ENCODE results near the gene RHOH. TPM values are rescaled to one million over a fixed set of nuclear protein-coding genes. Genes with fewer than 3 reads are reported as not detected.

RHOH gene
- total RNA-seq, 2 donors from 2014 or later = 0.47 to 1.2 TPM

GRCh38 chr4:40211224-40212185, 14.7 kb downstream of the RHOH start:
- H3K4me3 ChIP-seq = no peak overlapping the region
- no peak for DNase-seq (ENCODE audit: low spot score)
- H3K27ac ChIP-seq = no peak overlapping the region
- no peaks in the 10 kb centered on the region for H3K9me3 ChIP-seq
- TF ChIP-seq CTCF (IDR thresholded peaks at IDR 0.05) = no peak
- no peaks in the 10 kb centered on the region for H3K36me3 ChIP-seq
- H3K27me3 ChIP-seq = no peaks in the 10 kb centered on the region
- H3K4me1 ChIP-seq = no peaks in the 10 kb centered on the region

- Histone ChIP-seq H3K4me3 (no peak overlapping the region), H3K27me3 (no peaks in the 10 kb centered on the region), H3K36me3 (no peaks in the 10 kb centered on the region), H3K27ac (no peak overlapping the region), H3K9me3 (no peaks in the 10 kb centered on the region), H3K4me1 (no peaks in the 10 kb centered on the region)
- DNase-seq (ENCODE audit: low spot score) = no peak
- no peak for TF ChIP-seq CTCF (IDR thresholded peaks at IDR 0.05)
These were observed 16.1 kb downstream of the RHOH start for GRCh38 chr4:40212674-40213527.

GRCh38 chr4:40214038-40214437, 17.2 kb downstream of the RHOH start:
- Histone ChIP-seq H3K27me3 (no peaks in the 10 kb centered on the region), H3K4me1 (no peaks in the 10 kb centered on the region)
- TF ChIP-seq CTCF (IDR thresholded peaks at IDR 0.05) = no peak

GRCh38 chr4:40214661-40215418, 18.0 kb downstream of the RHOH start:
- Histone ChIP-seq H3K27ac (no peak overlapping the region), H3K4me3 (no peak overlapping the region), H3K27me3 (no peaks in the 10 kb centered on the region), H3K4me1 (no peaks in the 10 kb centered on the region), H3K36me3 (no peaks in the 10 kb centered on the region), H3K9me3 (no peaks in the 10 kb centered on the region)
- TF ChIP-seq CTCF (IDR thresholded peaks at IDR 0.05) = no peak
- DNase-seq (ENCODE audit: low spot score) = no peak

More at GRCh38 chr4:40214038-40214437, 17.2 kb downstream of the RHOH start:
- Histone ChIP-seq H3K36me3 (no peaks in the 10 kb centered on the region), H3K27ac (no peak overlapping the region), H3K4me3 (no peak overlapping the region), H3K9me3 (no peaks in the 10 kb centered on the region)
- DNase-seq (ENCODE audit: low spot score) = no peak

- H3K4me3 ChIP-seq = no peak overlapping the region
- H3K9me3 ChIP-seq = peaks cover 0 to under 1% of the 10 kb centered on the region in 2 donors
- no peaks in the 10 kb centered on the region for H3K27me3 ChIP-seq
- no peak overlapping the region for H3K27ac ChIP-seq
- no peaks in the 10 kb centered on the region for H3K36me3 ChIP-seq
- H3K4me1 ChIP-seq = no peaks in the 10 kb centered on the region
- no peak for DNase-seq (ENCODE audit: low spot score)
- no peak for TF ChIP-seq CTCF (IDR thresholded peaks at IDR 0.05)
These were observed 20.0 kb downstream of the RHOH start for GRCh38 chr4:40216622-40217366.
